IMR-90 (cell line): ENCODE measurements around the gene ARHGAP31. TPM values are rescaled to one million over a fixed set of nuclear protein-coding genes. Genes with fewer than 3 reads are reported as not detected.

ENCODE experiments used
- ATAC-seq: fragments of 200-7000 bp; cut with Tn5 transposase; 2 replicates; pipeline ENCODE4 v1.9.1; 2020; ENCODE audit warnings: low read depth, mild to moderate bottlenecking, moderate library complexity
- BruUV-seq: library from RNA; stranded (reverse); fragments of 400-500 nt; replicated peaks from 2 replicates; lab custom pipeline; 2021; lab: Mats Ljungman, UMichigan
- CTCF ChIA-PET: fragments of 300-600 bp; formaldehyde crosslinking; extraction: SDS; loops from one replicate; lab custom pipeline; 2021; ENCODE audit warnings: antibody characterized with exemption; lab: Yijun Ruan, JAX
- POLR2A ChIA-PET: fragments of 300-600 bp; sonication (Branson Sonifier 250); formaldehyde crosslinking; loops from one replicate; lab custom pipeline; 2022; ENCODE audit warnings: antibody characterized with exemption; ENCODE audit not compliant: unreplicated experiment; lab: Charles Lee
- DNase-seq: peaks from one replicate; pipeline ENCODE4 v3.0.0; 2013
- H2AFZ ChIP-seq: replicated peaks from 2 replicates; pipeline ENCODE3; 2013; ENCODE audit warnings: low read length, mild to moderate bottlenecking; ENCODE audit not compliant: poor library complexity
- H2AK5ac ChIP-seq: 2 replicates; pipeline ENCODE4 v1.6.1; 2013; ENCODE audit warnings: low read depth, low read length, inconsistent platforms
- H2AK9ac ChIP-seq: replicated peaks from 2 replicates; pipeline ENCODE3; 2013; ENCODE audit warnings: mild to moderate bottlenecking, low read depth, low read length, moderate library complexity; ENCODE audit not compliant: poor library complexity
- H2BK120ac ChIP-seq: 2 replicates; pipeline ENCODE4 v1.6.1; 2013; ENCODE audit warnings: low read depth, low read length, inconsistent platforms
- H2BK15ac ChIP-seq: 3 replicates; pipeline ENCODE4 v1.6.1; 2013; ENCODE audit warnings: low read depth, low read length, inconsistent platforms
- H2BK20ac ChIP-seq: 2 replicates; pipeline ENCODE4 v1.6.1; 2013; ENCODE audit warnings: low read depth, mild to moderate bottlenecking, inconsistent platforms, low read length, moderate library complexity
- H2BK5ac ChIP-seq: 2 replicates; pipeline ENCODE4 v1.6.1; 2013; ENCODE audit warnings: mild to moderate bottlenecking, low read depth, low read length, inconsistent platforms; ENCODE audit not compliant: poor library complexity, severe bottlenecking
- H3K14ac ChIP-seq: replicated peaks from 2 replicates; pipeline ENCODE4 v1.6.1; 2013; ENCODE audit warnings: low read depth, low read length, inconsistent platforms
- H3K18ac ChIP-seq: 2 replicates; pipeline ENCODE4 v1.6.1; 2013; ENCODE audit warnings: low read depth, low read length, control low read depth
- H3K23ac ChIP-seq: 2 replicates; pipeline ENCODE4 v1.6.1; 2013; ENCODE audit warnings: low read depth, low read length, inconsistent platforms
- H3K27ac ChIP-seq: 2 replicates; pipeline ENCODE4 v1.5.1; 2013; ENCODE audit warnings: mild to moderate bottlenecking, control low read depth, low read length; ENCODE audit not compliant: insufficient read depth
- H3K27me3 ChIP-seq: 2 replicates; pipeline ENCODE4 v1.6.1; 2013; ENCODE audit warnings: low read length; ENCODE audit not compliant: control insufficient read depth, insufficient read depth
- H3K36me3 ChIP-seq: 2 replicates; pipeline ENCODE4 v1.6.1; 2013; ENCODE audit warnings: low read length, mixed read lengths; ENCODE audit not compliant: control insufficient read depth, insufficient read depth
- H3K4ac ChIP-seq: 2 replicates; pipeline ENCODE4 v1.6.1; 2013; ENCODE audit warnings: low read depth, low read length, inconsistent platforms
- H3K4me1 ChIP-seq: 2 replicates; pipeline ENCODE4 v1.6.1; 2013; ENCODE audit warnings: low read length, mixed read lengths; ENCODE audit not compliant: control insufficient read depth, insufficient read depth
- H3K4me2 ChIP-seq: 2 replicates; pipeline ENCODE4 v1.6.1; 2013; ENCODE audit warnings: low read depth, mild to moderate bottlenecking, control low read depth, low read length, moderate library complexity
- H3K4me3 ChIP-seq: 2 replicates; pipeline ENCODE4 v1.5.1; 2013; ENCODE audit warnings: low read depth, mild to moderate bottlenecking, control low read depth, low read length, moderate library complexity; ENCODE audit not compliant: insufficient read depth
- H3K56ac ChIP-seq: 2 replicates; pipeline ENCODE4 v1.6.1; 2013; ENCODE audit warnings: low read length, inconsistent platforms; ENCODE audit not compliant: insufficient read depth; ENCODE audit errors: extremely low read depth
- H3K79me1 ChIP-seq, 2 experiments: 2 replicates each; pipeline ENCODE4 v1.6.1; 2013; ENCODE audit warnings: low read length in 2 of 2, inconsistent platforms in 1 of 2, low read depth in 1 of 2
- H3K9ac ChIP-seq: 2 replicates; pipeline ENCODE4 v1.6.1; 2013; ENCODE audit warnings: low read depth, low read length, control low read depth
- H3K9me1 ChIP-seq: 2 replicates; pipeline ENCODE4 v1.6.1; 2013; ENCODE audit warnings: low read length, inconsistent platforms; ENCODE audit not compliant: insufficient read depth
- H3K9me3 ChIP-seq: 2 replicates; pipeline ENCODE4 v1.6.1; 2013; ENCODE audit warnings: low read length; ENCODE audit not compliant: control insufficient read depth, insufficient read depth
- H4K20me1 ChIP-seq: 2 replicates; pipeline ENCODE4 v1.6.1; 2013; ENCODE audit warnings: low read length, inconsistent platforms; ENCODE audit not compliant: insufficient read depth
- H4K5ac ChIP-seq: 2 replicates; pipeline ENCODE4 v1.6.1; 2013; ENCODE audit warnings: mild to moderate bottlenecking, low read depth, low read length, control low read depth
- H4K8ac ChIP-seq, 2 experiments: 2 replicates each; pipeline ENCODE4 v1.6.1; 2013; ENCODE audit warnings: low read depth in 2 of 2, low read length in 2 of 2, control low read depth in 1 of 2, inconsistent platforms in 1 of 2
- H4K91ac ChIP-seq: 2 replicates; pipeline ENCODE4 v1.6.1; 2013; ENCODE audit warnings: low read depth, low read length, inconsistent platforms; ENCODE audit not compliant: insufficient read depth
- BHLHE40 ChIP-seq: fragments of 150-350 bp; IDR thresholded peaks from 2 replicates; pipeline ENCODE4 v1.6.1; 2016; ENCODE audit warnings: mild to moderate bottlenecking, low read depth, low read length
- CEBPB ChIP-seq: IDR thresholded peaks from 2 replicates; pipeline ENCODE4 v1.6.1; 2012; ENCODE audit warnings: low read depth, low read length, improper control_type of control experiment
- CHD1 ChIP-seq: IDR thresholded peaks from 2 replicates; pipeline ENCODE4 v1.6.1; 2012; ENCODE audit warnings: low read depth, low read length, improper control_type of control experiment
- FOS ChIP-seq: fragments of 150-350 bp; IDR thresholded peaks from 2 replicates; pipeline ENCODE4 v1.6.1; 2016; ENCODE audit warnings: low read depth, low read length
- MAFK ChIP-seq: IDR thresholded peaks from 2 replicates; pipeline ENCODE4 v1.6.1; 2012; ENCODE audit warnings: low read depth, low read length, improper control_type of control experiment
- MAZ ChIP-seq: IDR thresholded peaks from 2 replicates; pipeline ENCODE4 v1.6.1; 2012; ENCODE audit warnings: low read depth, mild to moderate bottlenecking, low read length, improper control_type of control experiment, moderate library complexity, borderline replicate concordance
- MXI1 ChIP-seq: IDR thresholded peaks from 2 replicates; pipeline ENCODE4 v1.6.1; 2012; ENCODE audit warnings: low read depth, mild to moderate bottlenecking, low read length, moderate library complexity, borderline replicate concordance
- NFE2L2 ChIP-seq: fragments of 150-350 bp; IDR thresholded peaks from 2 replicates; pipeline ENCODE4 v1.6.1; 2016; ENCODE audit warnings: low read depth, mild to moderate bottlenecking, low read length
- POLR2A ChIP-seq: IDR thresholded peaks from 2 replicates; pipeline ENCODE4 v1.6.1; 2012; ENCODE audit warnings: mild to moderate bottlenecking, low read depth, low read length
- RAD21 ChIP-seq: IDR thresholded peaks from 2 replicates; pipeline ENCODE4 v1.6.1; 2012; ENCODE audit warnings: low read length, improper control_type of control experiment
- RCOR1 ChIP-seq: IDR thresholded peaks from 2 replicates; pipeline ENCODE4 v1.6.1; 2012; ENCODE audit warnings: mild to moderate bottlenecking, low read length, improper control_type of control experiment; ENCODE audit not compliant: insufficient replicate concordance
- RFX5 ChIP-seq: IDR thresholded peaks from 2 replicates; pipeline ENCODE4 v1.8.0; 2012; ENCODE audit warnings: low read depth, mild to moderate bottlenecking, low read length, moderate library complexity
- SMC3 ChIP-seq: fragments of 150-350 bp; IDR thresholded peaks from 2 replicates; pipeline ENCODE4 v1.6.1; 2016; ENCODE audit warnings: low read depth, mild to moderate bottlenecking, antibody characterized with exemption, low read length, moderate library complexity
- dilution Hi-C: fragments of 300-500 bp; cut with HindIII; formaldehyde crosslinking; loops from one replicate; pipeline ENCODE4 v1.14.3; 2018; ENCODE audit warnings: low sequenced_read_pairs; ENCODE audit not compliant: unreplicated experiment
- in situ Hi-C: fragments of 300-500 bp; cut with MboI; formaldehyde crosslinking; loops from 3 replicates; pipeline ENCODE4 v1.14.3; 2019; ENCODE audit warnings: low sequenced_read_pairs, inconsistent platforms, mixed read lengths
- intact Hi-C: fragments of 100-400 bp; cut with micrococcal nuclease; formaldehyde crosslinking; loops from 2 replicates; pipeline ENCODE4 v1.10.0; 2022
- polyA plus RNA-seq, 3 experiments: library from polyadenylated mRNA; depleted of rRNA; stranded (reverse); fragments of >200 nt; gene quantifications; 2 replicates each; pipeline ENCODE4 v1.2.3, GENCODE V29; 2012; ENCODE audit warnings: low replicate concordance in 1 of 3
- total RNA-seq: library from RNA; depleted of rRNA; stranded (reverse); fragments of >200 nt; gene quantifications from 2 replicates; pipeline ENCODE4 v1.2.3, GENCODE V29; 2012
- TF ChIP-seq, protein P1 (sequence below): conservative IDR thresholded peaks from 2 replicates; pipeline ENCODE4 v1.5.1; 2012; ENCODE audit warnings: mild to moderate bottlenecking, low read depth, low read length, improper control_type of control experiment
- TF ChIP-seq, protein P2 (sequence below): fragments of 150-350 bp; IDR thresholded peaks from 2 replicates; pipeline ENCODE4 v1.6.1; 2016; ENCODE audit warnings: low read depth, mild to moderate bottlenecking, low read length, moderate library complexity, borderline replicate concordance
- TF ChIP-seq, protein P3 (sequence below): fragments of 150-350 bp; IDR thresholded peaks from 2 replicates; pipeline ENCODE4 v1.6.1; 2017; ENCODE audit warnings: mild to moderate bottlenecking, antibody characterized with exemption, low read length, low read depth

ARHGAP31 gene
- total and polyA plus RNA-seq, 2 of the 4 experiments (the other 2 are of a cell fraction): 6.6 to 7.7 TPM

DNA sequence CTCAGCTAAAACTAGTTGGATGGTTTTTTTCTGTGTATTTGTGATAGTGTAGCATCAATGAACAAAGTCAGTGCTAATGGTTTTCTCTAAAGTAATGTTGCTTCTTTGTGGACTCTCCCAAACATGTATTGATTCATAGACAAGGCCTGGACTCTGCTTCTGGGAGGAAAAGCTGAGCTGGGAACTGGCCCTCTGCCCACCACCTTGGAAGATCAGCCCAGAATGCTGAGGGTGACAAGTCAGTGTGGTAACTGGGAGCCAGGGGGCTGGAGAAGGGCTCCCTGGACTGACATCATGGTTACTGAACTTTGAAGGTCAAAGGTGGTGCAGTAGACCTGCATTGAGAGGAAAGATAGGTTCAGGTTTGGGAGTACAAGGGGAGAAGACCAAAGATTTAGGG is 3.0 kb downstream of the ARHGAP31 start:
- TF ChIP-seq MAFK: no peak
- no peak for TF ChIP-seq RCOR1
- TF ChIP-seq, protein P1, sequence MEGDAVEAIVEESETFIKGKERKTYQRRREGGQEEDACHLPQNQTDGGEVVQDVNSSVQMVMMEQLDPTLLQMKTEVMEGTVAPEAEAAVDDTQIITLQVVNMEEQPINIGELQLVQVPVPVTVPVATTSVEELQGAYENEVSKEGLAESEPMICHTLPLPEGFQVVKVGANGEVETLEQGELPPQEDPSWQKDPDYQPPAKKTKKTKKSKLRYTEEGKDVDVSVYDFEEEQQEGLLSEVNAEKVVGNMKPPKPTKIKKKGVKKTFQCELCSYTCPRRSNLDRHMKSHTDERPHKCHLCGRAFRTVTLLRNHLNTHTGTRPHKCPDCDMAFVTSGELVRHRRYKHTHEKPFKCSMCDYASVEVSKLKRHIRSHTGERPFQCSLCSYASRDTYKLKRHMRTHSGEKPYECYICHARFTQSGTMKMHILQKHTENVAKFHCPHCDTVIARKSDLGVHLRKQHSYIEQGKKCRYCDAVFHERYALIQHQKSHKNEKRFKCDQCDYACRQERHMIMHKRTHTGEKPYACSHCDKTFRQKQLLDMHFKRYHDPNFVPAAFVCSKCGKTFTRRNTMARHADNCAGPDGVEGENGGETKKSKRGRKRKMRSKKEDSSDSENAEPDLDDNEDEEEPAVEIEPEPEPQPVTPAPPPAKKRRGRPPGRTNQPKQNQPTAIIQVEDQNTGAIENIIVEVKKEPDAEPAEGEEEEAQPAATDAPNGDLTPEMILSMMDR: no peak
- no peak for TF ChIP-seq RFX5
- TF ChIP-seq POLR2A: no peak
- no peak for TF ChIP-seq BHLHE40
- no peak for TF ChIP-seq MXI1
- no peak for TF ChIP-seq CHD1
- TF ChIP-seq SMC3: no peak
- no peak for TF ChIP-seq CEBPB
- TF ChIP-seq, protein P2, sequence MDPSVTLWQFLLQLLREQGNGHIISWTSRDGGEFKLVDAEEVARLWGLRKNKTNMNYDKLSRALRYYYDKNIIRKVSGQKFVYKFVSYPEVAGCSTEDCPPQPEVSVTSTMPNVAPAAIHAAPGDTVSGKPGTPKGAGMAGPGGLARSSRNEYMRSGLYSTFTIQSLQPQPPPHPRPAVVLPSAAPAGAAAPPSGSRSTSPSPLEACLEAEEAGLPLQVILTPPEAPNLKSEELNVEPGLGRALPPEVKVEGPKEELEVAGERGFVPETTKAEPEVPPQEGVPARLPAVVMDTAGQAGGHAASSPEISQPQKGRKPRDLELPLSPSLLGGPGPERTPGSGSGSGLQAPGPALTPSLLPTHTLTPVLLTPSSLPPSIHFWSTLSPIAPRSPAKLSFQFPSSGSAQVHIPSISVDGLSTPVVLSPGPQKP: no peak
- no peak for TF ChIP-seq NFE2L2
- no peak for TF ChIP-seq MAZ
- TF ChIP-seq, protein P3, sequence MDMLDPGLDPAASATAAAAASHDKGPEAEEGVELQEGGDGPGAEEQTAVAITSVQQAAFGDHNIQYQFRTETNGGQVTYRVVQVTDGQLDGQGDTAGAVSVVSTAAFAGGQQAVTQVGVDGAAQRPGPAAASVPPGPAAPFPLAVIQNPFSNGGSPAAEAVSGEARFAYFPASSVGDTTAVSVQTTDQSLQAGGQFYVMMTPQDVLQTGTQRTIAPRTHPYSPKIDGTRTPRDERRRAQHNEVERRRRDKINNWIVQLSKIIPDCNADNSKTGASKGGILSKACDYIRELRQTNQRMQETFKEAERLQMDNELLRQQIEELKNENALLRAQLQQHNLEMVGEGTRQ: no peak
- no peak for TF ChIP-seq FOS
- no peak for TF ChIP-seq RAD21
- Histone ChIP-seq H4K91ac (no peak overlapping the region), H3K4ac (no peak overlapping the region), H3K9ac (no peak overlapping the region), H3K4me2 (no peak overlapping the region), H3K23ac (0 out of 2 replicates have a peak overlapping the region, but pooled peaks have one; percentile 16), H3K79me1 (peaks cover 20 to 65% of the 10 kb centered on the region in 2 experiments), H3K9me3 (no peaks in the 10 kb centered on the region), H3K18ac (no peak overlapping the region), H3K56ac (no peak overlapping the region), H4K8ac (no peak overlapping the region), H3K4me3 (no peak overlapping the region), H3K27me3 (no peaks in the 10 kb centered on the region), H3K36me3 (peaks cover 7% of the 10 kb centered on the region; the same call in 1 of the 2 replicates), H3K14ac (no peak overlapping the region), H2AFZ (no peak overlapping the region), H3K27ac (no peak overlapping the region), H4K5ac (no peak overlapping the region), H3K9me1 (peaks cover 8% of the 10 kb centered on the region; the same call in 1 of the 2 replicates), H2BK5ac (no peak overlapping the region), H4K20me1 (no peaks in the 10 kb centered on the region), H2AK9ac (no peak overlapping the region), H2BK15ac (no peak overlapping the region), H2AK5ac (peak overlapping the region; percentile 24; the same call in 1 of the 2 replicates), H2BK20ac (no peak overlapping the region), H3K4me1 (peaks cover 7% of the 10 kb centered on the region), H2BK120ac (no peak overlapping the region)
- DNase-seq (peak; percentile 71), ATAC-seq (no peak)
- ChIA-PET CTCF (interaction anchor here (1.1 kb wide), 1 partner anchor 56 kb away, joined by 4 read pairs; no protein-coding TSS in a partner anchor), POLR2A (no interaction called here)
- in situ Hi-C loops (loop anchor here (25.0 kb wide), 1 partner anchor 390 kb away; the partner anchor contains the start of gene COX17), dilution Hi-C loops (no loop called here), intact Hi-C loops (loop anchor here (10.0 kb wide), 1 partner anchor 138 kb away; no protein-coding TSS in a partner anchor)
- BruUV-seq: no TSS peak
